ENCODE measurements around the gene GALNT16. TPM values are rescaled to one million over a fixed set of nuclear protein-coding genes. Genes with fewer than 3 reads are reported as not detected.
"Not testable (repeated sequence)": the region's sequence is repeated elsewhere in the genome, so short reads cannot be mapped to it uniquely, and the experiment has no call there.

GALNT16 gene
- polyA plus RNA-seq, 1 donor from 2014 or later, result not detected

DNA sequence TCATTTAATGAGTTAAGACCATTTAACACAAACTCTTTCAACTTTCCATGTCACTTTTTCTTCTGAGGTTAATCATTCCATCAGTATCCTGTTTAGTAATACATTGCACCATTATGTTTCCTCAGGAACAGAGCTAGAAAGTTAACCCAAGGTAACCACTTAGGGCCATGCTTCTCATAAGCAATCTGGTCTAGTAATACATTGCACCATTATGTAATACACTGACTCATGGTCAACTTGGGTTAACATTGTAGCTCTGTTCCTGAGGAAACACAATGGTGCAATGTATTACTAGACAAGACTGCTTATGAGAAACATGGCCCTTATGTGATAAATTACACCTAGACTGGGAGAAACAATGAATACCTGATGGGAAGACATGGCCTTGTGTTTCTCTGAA, 116.5 kb downstream of the GALNT16 start:
- H3K9me3 Mint-ChIP-seq, result peaks cover 0 to 3% (median 0%) of the 10 kb centered on the region in 3 donors
- H3K27ac Mint-ChIP-seq, result no peak overlapping the region
- H3K4me3 Mint-ChIP-seq, result no peak overlapping the region
- peaks cover 22% of the 10 kb centered on the region for H3K36me3 Mint-ChIP-seq
- H3K27me3 Mint-ChIP-seq, result no peaks in the 10 kb centered on the region
- H3K4me1 Mint-ChIP-seq, result no peaks in the 10 kb centered on the region

DNA sequence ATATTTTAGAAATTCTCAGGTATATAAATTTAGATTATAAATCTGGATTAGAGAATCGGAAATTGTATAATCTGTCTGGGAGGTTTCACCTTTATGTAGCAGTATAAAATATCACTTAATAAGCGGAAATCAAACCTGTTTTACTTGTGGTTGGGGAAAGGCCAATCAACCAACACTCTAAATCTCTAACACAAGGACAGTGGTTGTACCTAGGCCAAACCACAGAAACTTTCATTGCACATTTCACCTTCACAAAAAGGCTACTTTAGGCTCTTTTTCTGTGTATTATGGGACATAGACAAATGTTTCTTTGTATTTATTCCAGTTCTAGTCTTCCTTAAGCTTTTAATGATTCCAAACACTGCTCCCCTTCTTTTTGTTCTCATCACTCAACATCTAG, 118.3 kb downstream of the GALNT16 start:
- H3K4me3 Mint-ChIP-seq, result no peak overlapping the region
- H3K27me3 Mint-ChIP-seq, result no peaks in the 10 kb centered on the region
- peaks cover 0 to 3% (median 0%) of the 10 kb centered on the region in 3 donors for H3K9me3 Mint-ChIP-seq
- peak overlapping the region in 2 of 3 donors; percentile 2 to 44 for H3K27ac Mint-ChIP-seq
- peaks cover 21% of the 10 kb centered on the region for H3K36me3 Mint-ChIP-seq
- no peaks in the 10 kb centered on the region for H3K4me1 Mint-ChIP-seq

GRCh38 chr14:69387311-69387710, 127.4 kb downstream of the GALNT16 start:
- Mint-ChIP-seq H3K4me3 (no peak overlapping the region), H3K27ac (peak overlapping the region in 1 of 3 donors; percentile 62), H3K27me3 (no peaks in the 10 kb centered on the region), H3K36me3 (peaks cover 4% of the 10 kb centered on the region), H3K9me3 (no peaks in the 10 kb centered on the region), H3K4me1 (peaks cover 17 to 36% (median 31%) of the 10 kb centered on the region in 3 donors)

DNA sequence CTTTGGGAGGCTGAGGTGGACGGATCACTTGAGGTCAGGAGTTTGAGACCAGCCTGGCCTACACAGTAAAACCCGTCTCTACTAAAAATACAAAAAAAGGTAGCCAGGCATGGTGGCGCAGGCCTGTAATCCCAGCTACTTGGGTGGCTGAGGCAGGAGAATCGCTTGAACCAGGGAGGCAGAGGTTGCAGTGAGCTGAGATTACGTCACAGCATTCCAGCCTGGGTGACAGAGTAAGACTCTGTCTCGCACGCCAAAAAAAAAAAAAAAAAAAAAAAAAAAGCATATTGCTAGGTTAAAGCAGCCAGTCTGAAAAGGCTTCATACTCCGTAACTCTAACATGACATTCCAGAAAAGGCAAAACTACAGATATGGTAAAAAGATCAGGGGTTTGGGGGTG, 131.4 kb downstream of the GALNT16 start:
- not testable (repeated sequence) for H3K27ac Mint-ChIP-seq, H3K27me3 Mint-ChIP-seq, H3K9me3 Mint-ChIP-seq, H3K36me3 Mint-ChIP-seq
- H3K4me3 Mint-ChIP-seq, result peak overlapping the region in 3 of 4 donors; percentile 30 to 71 (median 52)
- peaks cover 35 to 52% (median 36%) of the 10 kb centered on the region in 3 donors for H3K4me1 Mint-ChIP-seq

- H3K4me3 Mint-ChIP-seq, result peak overlapping the region in 2 of 4 donors; percentile 69 to 82
- peak overlapping the region in 2 of 3 donors; percentile 36 to 63 for H3K27ac Mint-ChIP-seq
- H3K27me3 Mint-ChIP-seq, result no peaks in the 10 kb centered on the region
- peaks cover 41 to 59% (median 42%) of the 10 kb centered on the region in 3 donors for H3K4me1 Mint-ChIP-seq
- peaks cover 7% of the 10 kb centered on the region for H3K36me3 Mint-ChIP-seq
- H3K9me3 Mint-ChIP-seq, result no peaks in the 10 kb centered on the region
Observed at GRCh38 chr14:69392481-69392880, 132.5 kb downstream of the GALNT16 start.

DNA sequence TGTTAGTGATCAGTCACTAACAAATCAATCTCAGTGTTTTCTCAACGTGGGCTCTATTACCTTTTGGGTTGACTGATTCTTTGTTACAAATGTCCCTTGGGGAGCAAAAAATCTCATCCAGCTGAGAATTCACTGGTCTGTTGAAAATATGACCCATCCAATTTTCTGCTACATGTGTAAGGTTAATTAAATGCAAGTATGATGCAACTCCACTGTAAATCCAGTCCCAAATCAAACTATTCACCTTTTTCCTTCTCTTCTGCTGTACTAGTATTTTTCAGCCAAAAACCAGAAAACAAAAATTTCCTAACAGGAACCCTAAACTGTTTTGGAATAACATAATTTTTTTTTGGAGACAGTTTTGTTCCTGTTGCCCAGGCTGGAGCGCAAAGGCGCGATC, 136.0 kb downstream of the GALNT16 start:
- Mint-ChIP-seq H3K27ac (peak overlapping the region in 1 of 3 donors; percentile 39), H3K27me3 (no peaks in the 10 kb centered on the region), H3K4me1 (peaks cover 49 to 61% (median 56%) of the 10 kb centered on the region in 3 donors), H3K4me3 (peak overlapping the region in 2 of 4 donors; percentile 17 to 69), H3K9me3 (no peaks in the 10 kb centered on the region), H3K36me3 (peaks cover 5% of the 10 kb centered on the region)

- Mint-ChIP-seq H3K9me3 (no peaks in the 10 kb centered on the region), H3K27ac (peak within 1 kb of the TSS; percentile 96 to 100 (median 99)), H3K36me3 (peaks cover 5% of the 10 kb centered on the region), H3K27me3 (no peaks in the 10 kb centered on the region), H3K4me3 (peak within 1 kb of the TSS; percentile 97 to 100 (median 98)), H3K4me1 (peaks cover 36 to 54% (median 39%) of the 10 kb centered on the region in 3 donors)
Observed at GRCh38 chr14:69398053-69398817, 138.3 kb downstream of the GALNT16 start, which contains the start of the genes ERH and SLC39A9. Gene ERH, minus strand, starts transcription at chr14:69398299. Its CDS starts 66 bp downstream, at chr14:69398233. Gene SLC39A9, plus strand, starts transcription at chr14:69398692. Its CDS starts 678 bp downstream, at chr14:69399370.

GRCh38 chr14:69398818-69399210, 138.9 kb downstream of the GALNT16 start:
- Mint-ChIP-seq H3K27ac (peak overlapping the region; percentile 96 to 100 (median 99)), H3K4me3 (peak overlapping the region; percentile 97 to 100 (median 98)), H3K36me3 (peaks cover 5% of the 10 kb centered on the region), H3K9me3 (no peaks in the 10 kb centered on the region), H3K27me3 (no peaks in the 10 kb centered on the region), H3K4me1 (peaks cover 36 to 50% (median 38%) of the 10 kb centered on the region in 3 donors)

DNA sequence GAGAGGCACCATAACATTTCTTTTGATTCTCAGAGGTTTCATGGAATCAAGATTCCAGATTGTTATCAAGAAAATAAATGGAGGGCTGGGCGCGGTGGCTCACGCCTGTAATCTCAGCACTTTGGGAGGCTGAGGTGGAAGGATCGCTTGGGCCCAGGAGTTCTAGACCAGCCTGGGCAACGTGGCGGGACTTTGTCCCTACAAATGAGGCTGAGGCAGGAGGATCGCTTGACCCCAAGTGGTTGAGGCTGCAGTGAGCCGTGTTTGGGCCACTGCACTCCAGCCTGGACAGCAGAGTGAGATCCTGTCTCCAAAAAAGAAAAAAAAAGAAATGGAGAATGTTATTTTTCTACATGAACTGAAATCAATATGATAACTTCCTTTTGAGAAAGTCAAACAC, 139.8 kb downstream of the GALNT16 start:
- H3K4me1 Mint-ChIP-seq, result peaks cover 38 to 56% (median 39%) of the 10 kb centered on the region in 3 donors
- H3K36me3 Mint-ChIP-seq, result peaks cover 8% of the 10 kb centered on the region
- H3K27ac Mint-ChIP-seq, result peak overlapping the region in 1 of 3 donors; percentile 96
- H3K27me3 Mint-ChIP-seq, result no peaks in the 10 kb centered on the region
- H3K4me3 Mint-ChIP-seq, result peak overlapping the region; percentile 97 to 100 (median 98)
- H3K9me3 Mint-ChIP-seq, result no peaks in the 10 kb centered on the region

DNA sequence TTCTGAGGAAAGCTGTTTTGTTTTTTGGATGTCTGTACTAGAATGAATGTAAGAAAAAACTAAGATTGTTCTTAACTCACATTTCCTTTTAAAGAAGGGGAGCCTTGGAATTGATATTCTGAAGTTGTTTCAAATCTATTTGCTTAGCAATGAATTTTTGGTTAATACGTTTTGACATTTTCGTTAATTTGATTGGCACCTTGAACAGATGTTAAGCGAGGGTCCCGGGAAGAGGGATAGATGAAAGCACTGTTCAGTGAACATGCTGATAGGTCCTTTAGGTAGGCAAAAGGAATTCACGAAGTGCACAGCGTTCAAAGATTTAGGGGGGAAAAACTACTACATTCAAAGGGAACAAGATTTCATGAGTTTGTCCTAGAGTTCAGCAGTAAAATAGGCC, 140.2 kb downstream of the GALNT16 start:
- Mint-ChIP-seq H3K36me3 (peaks cover 10% of the 10 kb centered on the region), H3K27me3 (no peaks in the 10 kb centered on the region), H3K27ac (peak overlapping the region in 2 of 3 donors; percentile 39 to 96), H3K4me1 (peaks cover 38 to 53% (median 41%) of the 10 kb centered on the region in 3 donors), H3K9me3 (no peaks in the 10 kb centered on the region), H3K4me3 (peak overlapping the region; percentile 97 to 100 (median 98))

GRCh38 chr14:69401841-69402240, 141.9 kb downstream of the GALNT16 start:
- Mint-ChIP-seq H3K4me1 (peaks cover 22 to 38% (median 30%) of the 10 kb centered on the region in 3 donors), H3K4me3 (peak overlapping the region in 1 of 4 donors; percentile 27), H3K9me3 (no peaks in the 10 kb centered on the region)

GRCh38 chr14:69404478-69404877, 144.5 kb downstream of the GALNT16 start:
- peaks cover 5% of the 10 kb centered on the region for H3K36me3 Mint-ChIP-seq
- H3K4me1 Mint-ChIP-seq, result peaks cover 14 to 32% (median 16%) of the 10 kb centered on the region in 3 donors
- no peaks in the 10 kb centered on the region for H3K27me3 Mint-ChIP-seq
- no peak overlapping the region for H3K27ac Mint-ChIP-seq
- H3K9me3 Mint-ChIP-seq, result no peaks in the 10 kb centered on the region
- H3K4me3 Mint-ChIP-seq, result no peak overlapping the region

More at GRCh38 chr14:69401841-69402240, 141.9 kb downstream of the GALNT16 start:
- Mint-ChIP-seq H3K36me3 (peaks cover 8% of the 10 kb centered on the region), H3K27ac (no peak overlapping the region), H3K27me3 (no peaks in the 10 kb centered on the region)

GRCh38 chr14:69404883-69405282, 144.9 kb downstream of the GALNT16 start:
- Mint-ChIP-seq H3K27me3 (no peaks in the 10 kb centered on the region), H3K4me3 (no peak overlapping the region), H3K27ac (no peak overlapping the region), H3K36me3 (peaks cover 5% of the 10 kb centered on the region), H3K4me1 (peaks cover 11 to 28% (median 16%) of the 10 kb centered on the region in 3 donors), H3K9me3 (no peaks in the 10 kb centered on the region)

GRCh38 chr14:69405762-69406161, 145.8 kb downstream of the GALNT16 start:
- Mint-ChIP-seq H3K36me3 (peaks cover 5% of the 10 kb centered on the region), H3K4me3 (no peak overlapping the region), H3K4me1 (peaks cover 5 to 20% (median 10%) of the 10 kb centered on the region in 3 donors), H3K9me3 (no peaks in the 10 kb centered on the region), H3K27me3 (no peaks in the 10 kb centered on the region), H3K27ac (no peak overlapping the region)
